MM.1S (cell line): ENCODE data around the gene MACROH2A2.

Experiments used
- DNase-seq: peaks from one replicate; pipeline ENCODE4 v3.0.0-alpha.2; 2015
- H2AFZ ChIP-seq: fragments of 300-600 bp; sonication (generic); 2 replicates; pipeline ENCODE4 v1.6.0; 2016; ENCODE audit warnings: antibody characterized with exemption, low read length
- H3F3A ChIP-seq: fragments of 300-600 bp; sonication (generic); 2 replicates; pipeline ENCODE4 v1.6.1; 2016; ENCODE audit warnings: mild to moderate bottlenecking, antibody characterized with exemption, low read length, moderate library complexity, mixed read lengths; ENCODE audit not compliant: insufficient read depth
- H3K27ac ChIP-seq: fragments of 300-600 bp; sonication (generic); 2 replicates; pipeline ENCODE4 v1.5.1; 2016; ENCODE audit warnings: mild to moderate bottlenecking, low read length
- H3K27me3 ChIP-seq: fragments of 300-600 bp; sonication (generic); replicated peaks from 2 replicates; pipeline ENCODE4 v1.6.0; 2016; ENCODE audit warnings: low read length; ENCODE audit not compliant: insufficient read depth
- H3K36me3 ChIP-seq: fragments of 300-600 bp; sonication (generic); replicated peaks from 2 replicates; pipeline ENCODE4 v1.6.1; 2016; ENCODE audit warnings: mild to moderate bottlenecking, low read length, mixed read lengths; ENCODE audit not compliant: insufficient read depth
- H3K4me1 ChIP-seq: fragments of 300-600 bp; sonication (generic); 2 replicates; pipeline ENCODE4 v1.6.1; 2016; ENCODE audit warnings: low read length, mixed read lengths
- H3K4me2 ChIP-seq: fragments of 300-600 bp; sonication (generic); 2 replicates; pipeline ENCODE4 v1.6.0; 2016; ENCODE audit warnings: low read depth, low read length
- H3K4me3 ChIP-seq: fragments of 300-600 bp; sonication (generic); 2 replicates; pipeline ENCODE4 v1.5.1; 2016; ENCODE audit warnings: low read length, mixed read lengths
- H3K79me2 ChIP-seq: fragments of 300-600 bp; sonication (generic); 2 replicates; pipeline ENCODE4 v1.6.1; 2016; ENCODE audit warnings: mixed run types, low read length, mixed read lengths
- H3K9ac ChIP-seq: fragments of 300-600 bp; sonication (generic); 2 replicates; pipeline ENCODE4 v1.6.1; 2016; ENCODE audit warnings: low read length, mixed read lengths
- H3K9me2 ChIP-seq: fragments of 300-600 bp; sonication (generic); replicated peaks from 2 replicates; pipeline ENCODE4 v1.6.1; 2016; ENCODE audit warnings: mild to moderate bottlenecking, low read length, mixed read lengths; ENCODE audit not compliant: insufficient read depth
- H3K9me3 ChIP-seq: fragments of 300-600 bp; sonication (generic); replicated peaks from 2 replicates; pipeline ENCODE4 v1.6.1; 2016; ENCODE audit warnings: mild to moderate bottlenecking, low read length, mixed read lengths; ENCODE audit not compliant: insufficient read depth
- H4K20me1 ChIP-seq: fragments of 300-600 bp; sonication (generic); 2 replicates; pipeline ENCODE4 v1.6.1; 2016; ENCODE audit warnings: mild to moderate bottlenecking, low read length, moderate library complexity, mixed read lengths; ENCODE audit not compliant: insufficient read depth
- EZH2 ChIP-seq: fragments of 300-600 bp; sonication (generic); optimal IDR thresholded peaks from 2 replicates; pipeline ENCODE3; 2017; ENCODE audit warnings: low read depth, mild to moderate bottlenecking, antibody characterized with exemption, low read length, mixed read lengths
- EZH2phosphoT487 ChIP-seq: fragments of 300-600 bp; sonication (generic); IDR thresholded peaks from 2 replicates; pipeline ENCODE4 v1.6.1; 2018; ENCODE audit warnings: antibody characterized with exemption, low read length
- TF ChIP-seq, protein P1 (sequence below): fragments of 300-600 bp; sonication (generic); IDR thresholded peaks from 2 replicates; pipeline ENCODE4 v1.5.1; 2016; ENCODE audit warnings: antibody characterized with exemption, low read length, mixed read lengths

The MACROH2A2 gene

DNA sequence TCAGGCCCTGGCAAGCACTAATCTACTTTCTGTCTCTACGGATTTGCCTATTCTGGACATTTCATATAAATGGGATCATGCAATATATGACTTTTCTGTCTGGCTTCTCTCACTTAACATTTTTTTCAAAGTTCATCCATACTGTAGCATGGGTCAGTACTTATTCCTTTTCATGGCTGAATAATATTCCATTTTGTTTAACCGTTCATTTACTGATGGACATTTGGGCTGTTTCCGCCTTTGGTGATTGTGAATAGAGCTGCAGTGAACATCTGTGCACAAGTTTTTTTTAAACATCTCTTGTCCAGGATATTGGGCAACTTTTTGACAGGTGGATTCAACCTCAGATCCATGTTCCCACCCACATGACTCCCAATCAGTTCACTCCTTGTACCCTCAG lies 49.0 kb downstream of the MACROH2A2 start:
- H4K20me1 ChIP-seq = no peaks in the 10 kb centered on the region
- no peak overlapping the region for H3K27ac ChIP-seq
- no peaks in the 10 kb centered on the region for H3K9me3 ChIP-seq
- no peaks in the 10 kb centered on the region for H3K9me2 ChIP-seq
- H3F3A ChIP-seq = no peaks in the 10 kb centered on the region
- no peak overlapping the region for H3K9ac ChIP-seq
- no peak for TF ChIP-seq EZH2phosphoT487
- TF ChIP-seq, protein P1, sequence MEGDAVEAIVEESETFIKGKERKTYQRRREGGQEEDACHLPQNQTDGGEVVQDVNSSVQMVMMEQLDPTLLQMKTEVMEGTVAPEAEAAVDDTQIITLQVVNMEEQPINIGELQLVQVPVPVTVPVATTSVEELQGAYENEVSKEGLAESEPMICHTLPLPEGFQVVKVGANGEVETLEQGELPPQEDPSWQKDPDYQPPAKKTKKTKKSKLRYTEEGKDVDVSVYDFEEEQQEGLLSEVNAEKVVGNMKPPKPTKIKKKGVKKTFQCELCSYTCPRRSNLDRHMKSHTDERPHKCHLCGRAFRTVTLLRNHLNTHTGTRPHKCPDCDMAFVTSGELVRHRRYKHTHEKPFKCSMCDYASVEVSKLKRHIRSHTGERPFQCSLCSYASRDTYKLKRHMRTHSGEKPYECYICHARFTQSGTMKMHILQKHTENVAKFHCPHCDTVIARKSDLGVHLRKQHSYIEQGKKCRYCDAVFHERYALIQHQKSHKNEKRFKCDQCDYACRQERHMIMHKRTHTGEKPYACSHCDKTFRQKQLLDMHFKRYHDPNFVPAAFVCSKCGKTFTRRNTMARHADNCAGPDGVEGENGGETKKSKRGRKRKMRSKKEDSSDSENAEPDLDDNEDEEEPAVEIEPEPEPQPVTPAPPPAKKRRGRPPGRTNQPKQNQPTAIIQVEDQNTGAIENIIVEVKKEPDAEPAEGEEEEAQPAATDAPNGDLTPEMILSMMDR = no peak
- TF ChIP-seq EZH2 = no peak
- H3K79me2 ChIP-seq = no peaks in the 10 kb centered on the region
- no peaks in the 10 kb centered on the region for H3K4me1 ChIP-seq
- H3K4me2 ChIP-seq = no peak overlapping the region
- H3K27me3 ChIP-seq = no peaks in the 10 kb centered on the region
- H3K36me3 ChIP-seq = no peaks in the 10 kb centered on the region
- no peak for DNase-seq
- no peak overlapping the region for H3K4me3 ChIP-seq
- H2AFZ ChIP-seq = no peak overlapping the region

DNA sequence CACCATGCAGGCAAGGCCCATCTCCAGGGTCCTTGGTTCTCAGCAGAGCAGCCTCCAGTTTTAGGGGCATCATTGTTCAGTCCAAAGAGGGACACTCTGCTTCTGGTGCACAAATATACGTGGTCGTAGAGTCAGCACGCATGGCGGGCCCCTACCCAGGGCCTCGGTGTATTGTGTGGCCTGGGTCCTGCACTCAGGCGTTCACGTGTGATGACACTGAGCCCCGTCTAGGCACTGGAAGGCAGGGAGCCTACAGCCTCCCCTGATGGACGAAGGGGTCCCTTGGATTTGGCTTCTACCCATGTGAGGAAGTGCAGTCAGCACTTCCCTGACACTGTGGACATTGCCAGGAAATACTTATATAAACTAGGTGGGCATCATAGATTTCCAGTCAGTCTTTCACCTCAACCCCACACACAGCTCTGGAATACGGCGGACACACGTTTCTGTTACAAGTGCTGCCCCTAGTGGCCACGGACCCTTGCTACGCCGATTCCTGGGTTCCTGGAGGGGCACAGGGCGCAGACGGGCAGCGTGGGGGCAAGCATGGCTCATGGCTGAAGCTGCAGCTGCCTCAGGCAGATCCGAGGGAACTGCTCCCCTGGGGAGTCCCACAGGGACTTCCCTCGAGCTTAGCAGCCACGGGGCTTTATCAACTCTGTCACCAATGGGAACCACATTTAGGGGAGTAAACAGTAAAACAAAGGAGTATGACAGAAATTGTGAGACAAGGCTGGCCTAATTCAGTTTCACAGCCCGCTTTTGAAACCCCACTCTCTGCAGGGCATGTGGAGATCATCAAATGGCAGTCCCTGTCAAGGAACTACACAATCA lies 54.5 kb downstream of the MACROH2A2 start:
- Histone ChIP-seq H3K36me3 (no peaks in the 10 kb centered on the region), H3K27ac (no peak overlapping the region), H2AFZ (no peak overlapping the region), H4K20me1 (no peaks in the 10 kb centered on the region), H3K4me2 (no peak overlapping the region), H3K4me1 (no peaks in the 10 kb centered on the region), H3K9me2 (no peaks in the 10 kb centered on the region), H3K79me2 (no peaks in the 10 kb centered on the region), H3K27me3 (no peaks in the 10 kb centered on the region), H3K9me3 (no peaks in the 10 kb centered on the region), H3K9ac (no peak overlapping the region), H3K4me3 (no peak overlapping the region), H3F3A (no peaks in the 10 kb centered on the region)
- TF ChIP-seq, protein P1 = peak; percentile 44
- no peak for TF ChIP-seq EZH2
- no peak for DNase-seq

DNA sequence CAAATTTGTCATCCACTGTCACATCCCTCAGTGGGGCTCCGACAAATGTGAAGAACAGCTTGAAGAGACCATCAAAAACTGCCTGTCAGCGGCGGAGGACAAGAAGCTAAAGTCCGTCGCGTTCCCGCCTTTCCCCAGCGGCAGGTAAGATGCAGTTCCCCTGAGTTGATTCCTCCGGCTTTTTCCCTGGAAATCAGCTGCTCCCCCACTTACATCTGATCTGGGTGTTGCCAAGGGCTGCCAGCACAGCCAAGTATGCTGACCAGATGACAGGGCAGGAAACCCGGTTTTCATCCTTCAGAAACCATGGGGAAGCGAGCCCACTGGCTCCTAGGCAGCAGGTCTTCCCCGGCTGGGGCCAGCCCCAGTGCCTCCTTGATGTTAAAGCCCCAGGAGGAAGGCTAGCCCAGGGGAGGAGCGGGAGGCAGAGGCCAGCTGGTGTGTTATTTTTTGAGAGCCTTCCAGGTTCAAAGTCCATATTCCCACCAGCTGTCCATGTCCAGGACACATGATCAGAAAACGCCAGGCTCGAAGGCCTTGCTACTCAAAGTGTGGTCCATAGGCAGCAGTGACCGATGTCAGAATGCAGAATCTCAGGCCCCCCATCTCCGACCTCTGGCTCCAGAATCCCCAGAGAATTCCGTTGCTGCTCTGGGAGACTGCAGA lies 56.6 kb downstream of the MACROH2A2 start:
- no peaks in the 10 kb centered on the region for H3K9me3 ChIP-seq
- no peak for DNase-seq
- no peak overlapping the region for H3K27ac ChIP-seq
- H3K79me2 ChIP-seq = no peaks in the 10 kb centered on the region
- no peaks in the 10 kb centered on the region for H3F3A ChIP-seq
- H3K4me3 ChIP-seq = no peak overlapping the region
- no peak overlapping the region for H3K9ac ChIP-seq
- no peaks in the 10 kb centered on the region for H3K36me3 ChIP-seq
- H3K27me3 ChIP-seq = no peaks in the 10 kb centered on the region
- H3K4me1 ChIP-seq = no peaks in the 10 kb centered on the region
- no peaks in the 10 kb centered on the region for H3K9me2 ChIP-seq
- TF ChIP-seq EZH2 (no peak), EZH2phosphoT487 (no peak)
- TF ChIP-seq, protein P1 = no peak
- H3K4me2 ChIP-seq = no peak overlapping the region
- H4K20me1 ChIP-seq = no peaks in the 10 kb centered on the region
- H2AFZ ChIP-seq = no peak overlapping the region
